ENCODE results near the gene DPCD. TPM values are rescaled to one million over a fixed set of nuclear protein-coding genes. Genes with fewer than 3 reads are reported as not detected.
A peak's percentile ranks its signal among the peaks of the same experiment; 100 is the strongest.

The DPCD gene
- total RNA-seq, 5 donors from 2014 or later (not counting 1 experiment from before 2014, with no cell fraction given): 0.35 to 1.2 (median 0.97) TPM; not detected in 1

DNA sequence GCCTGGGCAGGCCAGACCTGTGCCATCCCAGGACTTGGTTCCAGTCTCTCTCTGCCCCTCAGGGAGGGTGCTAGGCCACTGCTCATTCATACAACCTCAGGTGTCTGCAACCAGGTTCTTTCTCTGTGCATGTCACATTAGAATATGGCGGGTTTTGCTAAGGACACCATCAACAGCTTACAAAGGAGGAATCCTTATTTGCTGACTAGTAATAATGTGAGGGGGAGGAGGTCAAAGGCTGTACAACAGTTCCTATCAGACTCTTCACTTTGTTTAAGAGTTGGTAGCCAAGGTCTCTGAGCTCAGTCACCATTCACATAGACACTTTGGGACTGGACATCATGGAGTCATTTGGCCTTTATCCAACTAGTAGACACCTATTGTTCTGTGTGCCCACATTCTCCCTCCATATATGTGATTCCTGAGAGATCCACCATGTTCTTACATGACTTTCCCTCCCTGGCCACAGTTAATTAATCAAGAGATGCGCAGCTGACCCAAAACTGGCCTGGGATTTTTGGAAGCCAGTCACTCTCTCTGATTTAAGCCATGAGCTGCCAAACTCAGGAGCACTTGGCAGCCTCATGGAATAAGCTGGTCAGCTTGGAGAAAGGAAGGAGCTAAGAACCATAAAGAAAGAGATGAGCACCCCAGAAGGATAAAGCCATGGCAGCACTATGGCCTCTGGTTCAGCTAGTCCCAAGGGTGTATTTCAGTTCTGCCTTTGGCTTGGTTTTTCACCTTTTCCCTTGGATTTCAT, 51.2 kb downstream of the DPCD start:
- 100% methylated on average over 1 of the region's 2 CpGs for WGBS (ENCODE audit: insufficient coverage)
- POLR2A ChIA-PET: no interaction called here
- no peak for ATAC-seq (replicated peaks in 1 of 4)

DNA sequence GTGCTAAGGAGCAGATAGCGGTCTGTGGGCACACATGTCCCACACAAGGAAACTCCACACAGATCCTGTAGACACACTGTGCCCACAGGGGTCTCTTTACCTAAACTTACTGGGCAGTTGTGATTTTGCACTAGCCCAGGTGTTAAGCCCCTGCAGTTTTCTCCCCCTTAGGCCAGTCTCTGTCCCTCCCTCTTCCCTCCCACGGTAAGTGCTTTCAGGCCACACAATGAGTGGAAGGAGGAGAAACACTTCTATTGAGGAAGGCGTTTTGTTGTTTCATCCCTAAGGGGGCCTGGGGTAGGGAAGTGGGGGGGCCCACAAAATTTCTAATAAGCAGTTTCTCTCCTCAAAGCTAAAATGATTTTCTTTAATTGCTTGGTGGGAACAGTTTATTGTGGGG, 55.4 kb downstream of the DPCD start:
- DNase-seq: no peak
- H3K4me1 Mint-ChIP-seq: peaks cover 15 to 23% (median 17%) of the 10 kb centered on the region in 3 donors
- H3K36me3 Mint-ChIP-seq: peaks cover 56% of the 10 kb centered on the region
- Histone ChIP-seq H3K36me3 (ENCODE audit: control insufficient read depth in 2 of 2, extremely low read depth in 1 of 2, insufficient read depth in 1 of 2, low read length in 1 of 2) (peaks cover 8 to 65% of the 10 kb centered on the region in 2 donors), H3K27ac (ENCODE audit: low read length) (no peak overlapping the region), H3K27me3 (replicated peaks in 1 of 2; ENCODE audit: control insufficient read depth in 2 of 2, extremely low read depth in 1 of 2, insufficient read depth in 2 of 2, low read length in 1 of 2) (no peaks in the 10 kb centered on the region), H3K4me3 (ENCODE audit: control insufficient read depth in 1 of 2, extremely low read depth in 1 of 2, low read length in 1 of 2) (no peak overlapping the region), H3K9me3 (no peaks in the 10 kb centered on the region), H3K4me1 (ENCODE audit: control insufficient read depth in 1 of 2, extremely low read depth in 1 of 2, insufficient read depth in 2 of 2, low read length in 2 of 2) (peaks cover 0 to 4% of the 10 kb centered on the region in 2 experiments)
- no peaks in the 10 kb centered on the region for H3K9me3 Mint-ChIP-seq
- CTCF ChIA-PET: no interaction called here
- H3K27me3 Mint-ChIP-seq: no peaks in the 10 kb centered on the region
- 100% methylated on average over 1 of the region's 3 CpGs for WGBS (ENCODE audit: insufficient coverage)
- H3K27ac Mint-ChIP-seq: no peak overlapping the region
- no peak for ATAC-seq (replicated peaks in 1 of 4)
- no peak overlapping the region for H3K4me3 Mint-ChIP-seq
- POLR2A ChIA-PET: no interaction called here

More for the DNA sequence above, 51.2 kb downstream of the DPCD start:
- no peaks in the 10 kb centered on the region for H3K9me3 ChIP-seq
- H3K9me3 Mint-ChIP-seq: no peaks in the 10 kb centered on the region
- H3K27ac Mint-ChIP-seq: peak overlapping the region in 1 of 2 donors; percentile 43
- H3K4me3 Mint-ChIP-seq: no peak overlapping the region
- peaks cover 8 to 41% of the 10 kb centered on the region in 2 donors for H3K36me3 ChIP-seq (ENCODE audit: control insufficient read depth in 2 of 2, extremely low read depth in 1 of 2, insufficient read depth in 1 of 2, low read length in 1 of 2)
- no peaks in the 10 kb centered on the region for H3K27me3 ChIP-seq (replicated peaks in 1 of 2; ENCODE audit: control insufficient read depth in 2 of 2, extremely low read depth in 1 of 2, insufficient read depth in 2 of 2, low read length in 1 of 2)
- H3K27me3 Mint-ChIP-seq: no peaks in the 10 kb centered on the region
- H3K4me3 ChIP-seq (ENCODE audit: control insufficient read depth in 1 of 2, extremely low read depth in 1 of 2, low read length in 1 of 2): no peak overlapping the region
- CTCF ChIA-PET: no interaction called here
- H3K4me1 Mint-ChIP-seq: peaks cover 12 to 19% (median 14%) of the 10 kb centered on the region in 3 donors
- no peak for DNase-seq
- no peaks in the 10 kb centered on the region for H3K4me1 ChIP-seq (ENCODE audit: control insufficient read depth in 1 of 2, extremely low read depth in 1 of 2, insufficient read depth in 2 of 2, low read length in 2 of 2)
- no peak overlapping the region for H3K27ac ChIP-seq (ENCODE audit: low read length)
- peaks cover 49% of the 10 kb centered on the region for H3K36me3 Mint-ChIP-seq

DNA sequence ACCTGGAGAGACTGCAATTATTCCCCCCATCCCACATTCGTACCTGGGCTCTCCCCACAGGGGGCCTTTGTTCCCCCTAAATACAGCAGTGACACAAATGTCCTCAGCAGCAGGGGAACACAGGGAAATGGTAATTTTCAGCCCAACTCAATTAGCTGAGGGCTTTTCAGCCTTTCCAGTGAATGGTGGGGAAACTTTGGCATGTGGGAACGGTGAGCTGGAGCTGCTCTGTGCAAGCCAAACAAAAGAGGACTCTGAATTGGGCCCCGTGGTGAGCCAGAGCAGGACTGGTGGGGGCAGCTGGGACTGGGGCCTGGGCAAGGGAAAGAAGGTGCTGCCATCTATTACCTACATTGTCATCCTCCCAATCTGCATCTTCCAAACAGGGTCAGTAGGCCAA, 55.9 kb downstream of the DPCD start:
- ChIA-PET POLR2A (no interaction called here), CTCF (no interaction called here)
- no peaks in the 10 kb centered on the region for H3K27me3 ChIP-seq (replicated peaks in 1 of 2; ENCODE audit: control insufficient read depth in 2 of 2, extremely low read depth in 1 of 2, insufficient read depth in 2 of 2, low read length in 1 of 2)
- ATAC-seq (replicated peaks in 1 of 4) (no peak), DNase-seq (no peak)
- H3K4me3 ChIP-seq (ENCODE audit: control insufficient read depth in 1 of 2, extremely low read depth in 1 of 2, low read length in 1 of 2): no peak overlapping the region
- H3K36me3 ChIP-seq (ENCODE audit: control insufficient read depth in 2 of 2, extremely low read depth in 1 of 2, insufficient read depth in 1 of 2, low read length in 1 of 2): peaks cover 8 to 64% of the 10 kb centered on the region in 2 donors
- H3K27ac ChIP-seq (ENCODE audit: low read length): no peak overlapping the region
- no peak overlapping the region for H3K4me3 Mint-ChIP-seq
- no peak overlapping the region for H3K27ac Mint-ChIP-seq
- peaks cover 0 to 4% of the 10 kb centered on the region in 2 experiments for H3K4me1 ChIP-seq (ENCODE audit: control insufficient read depth in 1 of 2, extremely low read depth in 1 of 2, insufficient read depth in 2 of 2, low read length in 2 of 2)
- peaks cover 15 to 23% (median 17%) of the 10 kb centered on the region in 3 donors for H3K4me1 Mint-ChIP-seq
- H3K36me3 Mint-ChIP-seq: peaks cover 60% of the 10 kb centered on the region
- H3K9me3 Mint-ChIP-seq: no peaks in the 10 kb centered on the region
- H3K27me3 Mint-ChIP-seq: no peaks in the 10 kb centered on the region
- no peaks in the 10 kb centered on the region for H3K9me3 ChIP-seq
- 100% methylated on average over 1 of the region's 3 CpGs for WGBS (ENCODE audit: insufficient coverage)

DNA sequence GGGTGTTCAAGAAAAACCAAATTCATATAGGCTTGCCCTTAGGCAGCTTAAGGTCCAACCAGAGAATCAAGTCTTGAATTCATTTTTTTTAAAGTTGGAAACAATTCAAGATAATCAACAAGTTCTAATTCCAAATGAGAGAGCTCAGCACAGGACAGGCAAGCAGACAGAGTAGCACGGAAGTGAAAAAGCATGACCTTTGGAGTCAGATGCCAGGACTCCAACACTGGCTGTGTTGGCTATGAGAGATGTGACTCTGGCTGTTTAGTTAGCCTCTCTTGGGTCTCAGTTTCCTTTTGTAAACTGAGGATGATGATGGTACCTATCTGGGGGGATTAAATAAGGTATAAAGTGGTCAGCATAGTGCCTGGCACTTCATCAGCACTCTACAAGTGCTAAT, 57.5 kb downstream of the DPCD start:
- no peak overlapping the region for H3K27ac Mint-ChIP-seq
- peaks cover 0 to 7% of the 10 kb centered on the region in 2 experiments for H3K4me1 ChIP-seq (ENCODE audit: control insufficient read depth in 1 of 2, extremely low read depth in 1 of 2, insufficient read depth in 2 of 2, low read length in 2 of 2)
- H3K36me3 ChIP-seq (ENCODE audit: control insufficient read depth in 2 of 2, extremely low read depth in 1 of 2, insufficient read depth in 1 of 2, low read length in 1 of 2): peaks cover 16 to 70% of the 10 kb centered on the region in 2 donors
- no peaks in the 10 kb centered on the region for H3K27me3 ChIP-seq (replicated peaks in 1 of 2; ENCODE audit: control insufficient read depth in 2 of 2, extremely low read depth in 1 of 2, insufficient read depth in 2 of 2, low read length in 1 of 2)
- peaks cover 12 to 28% (median 21%) of the 10 kb centered on the region in 3 donors for H3K4me1 Mint-ChIP-seq
- DNase-seq (no peak), ATAC-seq (replicated peaks in 1 of 4) (no peak)
- H3K9me3 Mint-ChIP-seq: no peaks in the 10 kb centered on the region
- H3K36me3 Mint-ChIP-seq: peaks cover 58% of the 10 kb centered on the region
- ChIA-PET POLR2A (no interaction called here), CTCF (no interaction called here)
- no peak overlapping the region for H3K27ac ChIP-seq (ENCODE audit: low read length)
- H3K27me3 Mint-ChIP-seq: no peaks in the 10 kb centered on the region
- H3K4me3 ChIP-seq (ENCODE audit: control insufficient read depth in 1 of 2, extremely low read depth in 1 of 2, low read length in 1 of 2): no peak overlapping the region
- H3K9me3 ChIP-seq: no peaks in the 10 kb centered on the region
- no peak overlapping the region for H3K4me3 Mint-ChIP-seq
- WGBS (ENCODE audit: insufficient coverage): 100% methylated on average over 1 of the region's 1 CpG

DNA sequence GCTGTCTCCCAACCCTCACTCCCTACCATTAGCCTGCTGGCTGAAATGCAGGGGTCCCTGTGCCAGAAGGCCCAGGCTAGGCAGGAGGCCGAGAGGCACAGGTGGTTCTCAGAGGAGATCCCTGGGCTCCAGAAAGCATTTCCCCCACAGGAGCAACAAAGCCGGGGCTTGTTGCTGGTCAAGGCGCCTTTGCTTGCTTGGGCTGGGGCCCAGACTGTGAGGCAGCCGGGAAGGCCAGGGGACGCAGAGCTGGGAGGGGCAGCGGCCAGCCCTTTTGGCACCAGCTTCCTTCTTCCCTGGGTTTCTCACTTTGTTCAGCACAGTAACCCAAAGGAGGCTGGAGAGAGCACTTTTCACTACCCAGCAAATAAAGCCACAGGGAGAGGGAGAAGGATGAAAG, 58.2 kb downstream of the DPCD start:
- Histone ChIP-seq H3K36me3 (ENCODE audit: control insufficient read depth in 2 of 2, extremely low read depth in 1 of 2, insufficient read depth in 1 of 2, low read length in 1 of 2) (peaks cover 19 to 76% of the 10 kb centered on the region in 2 donors), H3K27ac (ENCODE audit: low read length) (no peak overlapping the region), H3K27me3 (replicated peaks in 1 of 2; ENCODE audit: control insufficient read depth in 2 of 2, extremely low read depth in 1 of 2, insufficient read depth in 2 of 2, low read length in 1 of 2) (no peaks in the 10 kb centered on the region), H3K4me1 (ENCODE audit: control insufficient read depth in 1 of 2, extremely low read depth in 1 of 2, insufficient read depth in 2 of 2, low read length in 2 of 2) (peaks cover 0 to 10% of the 10 kb centered on the region in 2 experiments), H3K4me3 (ENCODE audit: control insufficient read depth in 1 of 2, extremely low read depth in 1 of 2, low read length in 1 of 2) (no peak overlapping the region), H3K9me3 (no peaks in the 10 kb centered on the region)
- Mint-ChIP-seq H3K4me3 (no peak overlapping the region), H3K4me1 (peaks cover 11 to 28% (median 21%) of the 10 kb centered on the region in 3 donors), H3K9me3 (no peaks in the 10 kb centered on the region), H3K27ac (no peak overlapping the region), H3K27me3 (no peaks in the 10 kb centered on the region), H3K36me3 (peaks cover 57% of the 10 kb centered on the region)
- WGBS (ENCODE audit: insufficient coverage): 95% methylated on average over 3 of the region's 6 CpGs
- ATAC-seq (replicated peaks in 1 of 4) (no peak), DNase-seq (no peak)
- POLR2A ChIA-PET: no interaction called here
- CTCF ChIA-PET: no interaction called here

DNA sequence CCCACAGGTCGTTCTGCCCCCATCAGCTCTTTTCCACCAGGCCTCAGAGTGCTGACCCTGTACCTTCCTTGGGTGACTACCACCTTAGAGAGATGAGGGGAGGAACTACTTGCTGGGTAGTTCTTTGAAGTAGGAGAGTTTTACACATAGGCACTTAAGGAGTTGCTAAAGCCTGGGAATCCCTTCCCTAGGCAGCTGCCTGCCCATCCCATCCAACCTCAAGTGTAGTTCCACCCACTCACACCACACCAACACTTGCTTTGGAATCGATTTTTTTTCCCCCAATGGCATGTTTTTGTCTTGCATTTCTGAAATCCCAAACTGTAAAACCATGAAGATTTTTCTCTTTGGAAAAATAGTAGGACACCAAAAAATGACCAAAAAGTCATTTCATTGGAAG, 59.1 kb downstream of the DPCD start:
- Histone ChIP-seq H3K9me3 (no peaks in the 10 kb centered on the region), H3K36me3 (ENCODE audit: control insufficient read depth in 2 of 2, extremely low read depth in 1 of 2, insufficient read depth in 1 of 2, low read length in 1 of 2) (peaks cover 15 to 82% of the 10 kb centered on the region in 2 donors), H3K4me1 (ENCODE audit: control insufficient read depth in 1 of 2, extremely low read depth in 1 of 2, insufficient read depth in 2 of 2, low read length in 2 of 2) (peaks cover 0 to 10% of the 10 kb centered on the region in 2 experiments), H3K27ac (ENCODE audit: low read length) (no peak overlapping the region), H3K27me3 (replicated peaks in 1 of 2; ENCODE audit: control insufficient read depth in 2 of 2, extremely low read depth in 1 of 2, insufficient read depth in 2 of 2, low read length in 1 of 2) (no peaks in the 10 kb centered on the region), H3K4me3 (ENCODE audit: control insufficient read depth in 1 of 2, extremely low read depth in 1 of 2, low read length in 1 of 2) (no peak overlapping the region)
- Mint-ChIP-seq H3K4me1 (peaks cover 8 to 28% (median 21%) of the 10 kb centered on the region in 3 donors), H3K36me3 (peaks cover 53% of the 10 kb centered on the region), H3K27ac (no peak overlapping the region), H3K4me3 (no peak overlapping the region), H3K27me3 (no peaks in the 10 kb centered on the region), H3K9me3 (no peaks in the 10 kb centered on the region)
- ChIA-PET CTCF (no interaction called here), POLR2A (no interaction called here)
- WGBS (ENCODE audit: insufficient coverage): 86% methylated on average over 1 of the region's 2 CpGs
- ATAC-seq (replicated peaks in 1 of 4): no peak
- no peak for DNase-seq

All from T-cell (primary cell).